ENCODE measurements around the gene AAK1.

AAK1 gene

GRCh38 chr2:69643602-69644505 is at the start of gene AAK1:
Gene AAK1 (minus strand): TSS chr2:69643739. CDS start chr2:69643040, 699 bp downstream.
- H3K9me3 Mint-ChIP-seq, result peaks cover 4% of the 10 kb centered on the region
- peak within 1 kb of the TSS; percentile 89 for H3K4me3 Mint-ChIP-seq
- peak within 1 kb of the TSS; percentile 93 for H3K27ac Mint-ChIP-seq
- ATAC-seq, result peak; percentile 58
- H3K4me1 Mint-ChIP-seq, result peaks cover 64% of the 10 kb centered on the region
- H3K27me3 Mint-ChIP-seq, result no peaks in the 10 kb centered on the region
- peaks cover 18% of the 10 kb centered on the region for H3K36me3 Mint-ChIP-seq (ENCODE audit: low read depth)
- peak; percentile 92 for DNase-seq

- Mint-ChIP-seq H3K36me3 (ENCODE audit: low read depth) (no peaks in the 10 kb centered on the region), H3K27ac (no peak overlapping the region)
These were observed 48.9 kb upstream of the AAK1 start for GRCh38 chr2:69692424-69692823.

GRCh38 chr2:69689969-69690368 is 46.4 kb upstream of the AAK1 start:
- peaks cover 79% of the 10 kb centered on the region for H3K4me1 Mint-ChIP-seq
- no peak for ATAC-seq
- no peaks in the 10 kb centered on the region for H3K9me3 Mint-ChIP-seq
- H3K27me3 Mint-ChIP-seq, result no peaks in the 10 kb centered on the region
- no peaks in the 10 kb centered on the region for H3K36me3 Mint-ChIP-seq (ENCODE audit: low read depth)
- H3K27ac Mint-ChIP-seq, result no peak overlapping the region
- no peak overlapping the region for H3K4me3 Mint-ChIP-seq
- DNase-seq, result no peak

More at GRCh38 chr2:69692424-69692823, 48.9 kb upstream of the AAK1 start:
- ATAC-seq (no peak), DNase-seq (no peak)
- Mint-ChIP-seq H3K27me3 (peaks cover 2% of the 10 kb centered on the region), H3K4me1 (peaks cover 81% of the 10 kb centered on the region), H3K9me3 (no peaks in the 10 kb centered on the region), H3K4me3 (no peak overlapping the region)

GRCh38 chr2:69689466-69689865 is 45.9 kb upstream of the AAK1 start:
- peak overlapping the region; percentile 59 for H3K27ac Mint-ChIP-seq
- no peak for DNase-seq

GRCh38 chr2:69687971-69688611 is 44.6 kb upstream of the AAK1 start:
- Mint-ChIP-seq H3K36me3 (ENCODE audit: low read depth) (no peaks in the 10 kb centered on the region), H3K4me3 (no peak overlapping the region), H3K27ac (no peak overlapping the region), H3K4me1 (peaks cover 82% of the 10 kb centered on the region), H3K27me3 (no peaks in the 10 kb centered on the region), H3K9me3 (no peaks in the 10 kb centered on the region)
- DNase-seq (no peak), ATAC-seq (no peak)

More at GRCh38 chr2:69689466-69689865, 45.9 kb upstream of the AAK1 start:
- Mint-ChIP-seq H3K36me3 (ENCODE audit: low read depth) (no peaks in the 10 kb centered on the region), H3K9me3 (no peaks in the 10 kb centered on the region), H3K27me3 (no peaks in the 10 kb centered on the region), H3K4me3 (peak overlapping the region; percentile 56), H3K4me1 (peaks cover 81% of the 10 kb centered on the region)
- no peak for ATAC-seq

GRCh38 chr2:69686813-69687212 is 43.3 kb upstream of the AAK1 start:
- no peak overlapping the region for H3K27ac Mint-ChIP-seq

GRCh38 chr2:69685321-69686048 is 41.9 kb upstream of the AAK1 start:
- Mint-ChIP-seq H3K27ac (no peak overlapping the region), H3K27me3 (no peaks in the 10 kb centered on the region), H3K4me1 (peaks cover 69% of the 10 kb centered on the region), H3K9me3 (no peaks in the 10 kb centered on the region), H3K4me3 (no peak overlapping the region), H3K36me3 (ENCODE audit: low read depth) (no peaks in the 10 kb centered on the region)
- peak; percentile 92 for ATAC-seq
- peak; percentile 35 for DNase-seq

More at GRCh38 chr2:69686813-69687212, 43.3 kb upstream of the AAK1 start:
- DNase-seq (no peak), ATAC-seq (no peak)
- no peaks in the 10 kb centered on the region for H3K36me3 Mint-ChIP-seq (ENCODE audit: low read depth)
- no peaks in the 10 kb centered on the region for H3K9me3 Mint-ChIP-seq
- no peaks in the 10 kb centered on the region for H3K27me3 Mint-ChIP-seq
- peaks cover 77% of the 10 kb centered on the region for H3K4me1 Mint-ChIP-seq
- H3K4me3 Mint-ChIP-seq, result no peak overlapping the region

GRCh38 chr2:69683170-69683971 is 39.8 kb upstream of the AAK1 start:
- peak; percentile 69 for ATAC-seq

GRCh38 chr2:69682525-69682924 is 39.0 kb upstream of the AAK1 start:
- Mint-ChIP-seq H3K27ac (peak overlapping the region; percentile 79), H3K9me3 (no peaks in the 10 kb centered on the region), H3K27me3 (no peaks in the 10 kb centered on the region), H3K4me1 (peaks cover 66% of the 10 kb centered on the region), H3K4me3 (no peak overlapping the region), H3K36me3 (ENCODE audit: low read depth) (no peaks in the 10 kb centered on the region)
- ATAC-seq (no peak), DNase-seq (no peak)

More at GRCh38 chr2:69683170-69683971, 39.8 kb upstream of the AAK1 start:
- Mint-ChIP-seq H3K27me3 (no peaks in the 10 kb centered on the region), H3K36me3 (ENCODE audit: low read depth) (no peaks in the 10 kb centered on the region), H3K4me1 (peaks cover 61% of the 10 kb centered on the region), H3K4me3 (peak overlapping the region; percentile 54), H3K27ac (peak overlapping the region; percentile 79), H3K9me3 (no peaks in the 10 kb centered on the region)
- no peak for DNase-seq

- Mint-ChIP-seq H3K27ac (no peak overlapping the region), H3K4me1 (peaks cover 58% of the 10 kb centered on the region), H3K36me3 (ENCODE audit: low read depth) (no peaks in the 10 kb centered on the region), H3K4me3 (no peak overlapping the region), H3K9me3 (no peaks in the 10 kb centered on the region), H3K27me3 (no peaks in the 10 kb centered on the region)
- ATAC-seq, result no peak
- DNase-seq, result no peak
These were observed 36.6 kb upstream of the AAK1 start for GRCh38 chr2:69680001-69680675.

- Mint-ChIP-seq H3K27ac (peak overlapping the region; percentile 57), H3K9me3 (no peaks in the 10 kb centered on the region), H3K36me3 (ENCODE audit: low read depth) (no peaks in the 10 kb centered on the region), H3K4me1 (peaks cover 48% of the 10 kb centered on the region), H3K27me3 (no peaks in the 10 kb centered on the region), H3K4me3 (peak overlapping the region; percentile 37)
- ATAC-seq (peak; percentile 35), DNase-seq (no peak)
These were observed 34.4 kb upstream of the AAK1 start for GRCh38 chr2:69677914-69678313.

GRCh38 chr2:69676146-69676545 is 32.6 kb upstream of the AAK1 start:
- Mint-ChIP-seq H3K4me3 (no peak overlapping the region), H3K36me3 (ENCODE audit: low read depth) (peaks cover 1% of the 10 kb centered on the region), H3K4me1 (peaks cover 43% of the 10 kb centered on the region), H3K9me3 (peaks cover 4% of the 10 kb centered on the region), H3K27me3 (no peaks in the 10 kb centered on the region), H3K27ac (no peak overlapping the region)
- ATAC-seq (no peak), DNase-seq (no peak)

GRCh38 chr2:69674316-69674670 is 30.8 kb upstream of the AAK1 start:
- H3K27ac Mint-ChIP-seq, result no peak overlapping the region
- H3K4me3 Mint-ChIP-seq, result no peak overlapping the region
- no peaks in the 10 kb centered on the region for H3K27me3 Mint-ChIP-seq
- ATAC-seq (no peak), DNase-seq (no peak)
- peaks cover 4% of the 10 kb centered on the region for H3K9me3 Mint-ChIP-seq
- H3K36me3 Mint-ChIP-seq (ENCODE audit: low read depth), result peaks cover 1% of the 10 kb centered on the region
- H3K4me1 Mint-ChIP-seq, result peaks cover 31% of the 10 kb centered on the region

Data from activated naive CD8-positive, alpha-beta T cell treated with anti-CD3 and anti-CD28 coated beads, Interleukin-2, amount 50 U/mL, for 24 hours (primary cell).